ENCODE data around the gene CMTM1.
"Not testable (repeated sequence)": the region's sequence is repeated elsewhere in the genome, so short reads cannot be mapped to it uniquely, and the experiment has no call there.

The CMTM1 gene

GRCh38 chr16:66614161-66614802, 48.0 kb downstream of the CMTM1 start:
- DNase-seq (ENCODE audit: low read depth) = no peak

GRCh38 chr16:66616169-66616568, 49.9 kb downstream of the CMTM1 start:
- no peak for DNase-seq (ENCODE audit: low read depth)

- no peak for DNase-seq (ENCODE audit: low read depth)
Measured at GRCh38 chr16:66616592-66616991, 50.4 kb downstream of the CMTM1 start.

- no peak for DNase-seq (ENCODE audit: low read depth)
Measured at GRCh38 chr16:66617010-66617434, 50.8 kb downstream of the CMTM1 start.

- DNase-seq (ENCODE audit: low read depth) = no peak
Measured at GRCh38 chr16:66617728-66618127, 51.5 kb downstream of the CMTM1 start.

DNA sequence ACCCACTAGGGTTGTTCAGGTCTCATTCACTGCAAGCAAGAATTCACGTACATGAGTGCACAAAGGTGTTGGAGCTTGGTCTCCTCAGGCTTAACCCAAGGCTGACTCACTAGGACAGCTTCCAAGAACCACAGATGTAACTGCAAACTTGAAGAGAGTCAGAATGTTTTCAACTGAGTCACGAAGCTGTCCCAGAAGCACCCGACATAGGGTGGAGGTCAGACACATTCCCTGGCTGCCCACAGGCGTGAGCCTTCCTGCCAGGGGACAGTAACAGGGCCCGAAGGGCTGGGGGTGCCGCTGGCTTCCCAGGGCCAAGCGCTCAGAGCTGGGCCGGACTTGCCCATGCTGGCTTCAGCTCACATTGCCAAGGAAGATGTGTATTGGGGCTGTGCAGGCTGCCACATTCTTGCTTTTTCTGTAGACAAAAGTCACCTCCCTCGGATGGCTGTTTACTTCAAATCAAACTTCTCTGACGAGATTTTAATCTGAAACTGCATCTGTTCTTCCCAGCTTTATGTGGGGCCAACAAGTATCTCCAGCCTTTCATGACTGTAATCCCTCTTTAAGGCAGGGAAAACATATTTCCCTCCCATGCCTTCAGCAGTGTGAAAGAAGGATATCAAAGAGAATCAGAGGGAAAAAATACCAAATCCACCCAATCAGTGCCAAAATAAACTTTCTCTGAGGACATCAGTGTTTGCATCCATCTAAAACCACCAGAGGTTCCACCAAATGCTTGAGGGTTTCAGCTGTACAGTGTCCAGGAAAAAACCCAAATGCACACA, 52.5 kb downstream of the CMTM1 start:
- no peak for DNase-seq (ENCODE audit: low read depth)

GRCh38 chr16:66619534-66620428, 53.5 kb downstream of the CMTM1 start:
- no peak for DNase-seq (ENCODE audit: low read depth)

GRCh38 chr16:66620429-66620795, 54.2 kb downstream of the CMTM1 start:
- DNase-seq (ENCODE audit: low read depth) = no peak

DNA sequence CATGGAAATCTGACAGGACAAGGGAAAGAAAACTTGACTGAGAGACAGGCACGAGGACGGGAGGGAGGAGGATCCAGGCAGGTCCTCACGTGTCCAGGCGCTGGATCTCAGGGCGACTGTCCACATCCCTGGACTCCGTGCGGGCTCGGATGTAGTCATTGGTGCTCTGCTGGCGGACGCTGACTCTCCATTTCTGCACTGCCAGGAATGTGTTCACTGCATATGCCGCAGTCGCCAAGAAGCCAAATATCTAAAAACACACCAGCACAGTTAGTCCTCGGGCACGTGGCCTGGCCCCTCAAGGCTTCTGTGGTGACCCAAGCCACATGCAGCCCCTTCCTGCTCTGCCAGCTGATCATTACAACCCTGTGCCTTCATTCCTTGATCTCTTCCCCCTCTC, 55.7 kb downstream of the CMTM1 start:
- no peak for DNase-seq (ENCODE audit: low read depth)

GRCh38 chr16:66622863-66623262, 56.6 kb downstream of the CMTM1 start:
- DNase-seq (ENCODE audit: low read depth) = no peak

- DNase-seq (ENCODE audit: low read depth) = no peak
Measured at GRCh38 chr16:66623755-66624154, 57.5 kb downstream of the CMTM1 start.

- DNase-seq (ENCODE audit: low read depth) = not testable (repeated sequence)
Measured at GRCh38 chr16:66627611-66628378, 61.6 kb downstream of the CMTM1 start.
